ENCODE data around the gene BCAP29. TPM values are rescaled to one million over a fixed set of nuclear protein-coding genes. Genes with fewer than 3 reads are reported as not detected.

Gene BCAP29
- total RNA-seq, 1 donor from 2014 or later, result 34.9 TPM

DNA sequence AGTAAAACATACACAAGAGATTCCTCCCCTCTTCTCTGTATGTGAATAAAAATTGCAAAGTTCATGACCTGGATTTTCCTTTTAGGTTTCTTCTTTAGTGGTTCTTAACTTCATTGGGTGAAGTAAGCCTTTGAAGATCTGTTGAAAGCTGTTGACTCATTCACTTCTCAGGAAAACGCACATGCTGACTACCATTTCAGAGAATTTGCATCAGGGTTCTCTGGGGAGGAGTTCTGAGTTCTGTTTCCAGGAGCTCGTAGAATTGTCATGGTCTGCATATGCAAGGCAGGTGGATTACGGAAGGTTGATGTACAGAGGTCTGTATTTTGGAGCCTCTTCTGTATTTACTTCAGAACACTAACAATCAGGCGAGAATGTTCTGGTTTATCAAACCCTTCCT, 79.6 kb downstream of the BCAP29 start:
- Mint-ChIP-seq H3K36me3 (ENCODE audit: insufficient read depth) (no peaks in the 10 kb centered on the region), H3K27me3 (peaks cover 70% of the 10 kb centered on the region), H3K4me3 (ENCODE audit: low read depth) (no peak overlapping the region), H3K9me3 (ENCODE audit: low read depth) (no peaks in the 10 kb centered on the region), H3K27ac (no peak overlapping the region), H3K4me1 (ENCODE audit: low read depth) (peaks cover 8% of the 10 kb centered on the region)
- DNase-seq (ENCODE audit: low spot score, unreplicated experiment), result no peak
- TF ChIP-seq, protein P1, sequence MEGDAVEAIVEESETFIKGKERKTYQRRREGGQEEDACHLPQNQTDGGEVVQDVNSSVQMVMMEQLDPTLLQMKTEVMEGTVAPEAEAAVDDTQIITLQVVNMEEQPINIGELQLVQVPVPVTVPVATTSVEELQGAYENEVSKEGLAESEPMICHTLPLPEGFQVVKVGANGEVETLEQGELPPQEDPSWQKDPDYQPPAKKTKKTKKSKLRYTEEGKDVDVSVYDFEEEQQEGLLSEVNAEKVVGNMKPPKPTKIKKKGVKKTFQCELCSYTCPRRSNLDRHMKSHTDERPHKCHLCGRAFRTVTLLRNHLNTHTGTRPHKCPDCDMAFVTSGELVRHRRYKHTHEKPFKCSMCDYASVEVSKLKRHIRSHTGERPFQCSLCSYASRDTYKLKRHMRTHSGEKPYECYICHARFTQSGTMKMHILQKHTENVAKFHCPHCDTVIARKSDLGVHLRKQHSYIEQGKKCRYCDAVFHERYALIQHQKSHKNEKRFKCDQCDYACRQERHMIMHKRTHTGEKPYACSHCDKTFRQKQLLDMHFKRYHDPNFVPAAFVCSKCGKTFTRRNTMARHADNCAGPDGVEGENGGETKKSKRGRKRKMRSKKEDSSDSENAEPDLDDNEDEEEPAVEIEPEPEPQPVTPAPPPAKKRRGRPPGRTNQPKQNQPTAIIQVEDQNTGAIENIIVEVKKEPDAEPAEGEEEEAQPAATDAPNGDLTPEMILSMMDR (IDR thresholded peaks at IDR 0.05; ENCODE audit: unreplicated experiment), result no peak

DNA sequence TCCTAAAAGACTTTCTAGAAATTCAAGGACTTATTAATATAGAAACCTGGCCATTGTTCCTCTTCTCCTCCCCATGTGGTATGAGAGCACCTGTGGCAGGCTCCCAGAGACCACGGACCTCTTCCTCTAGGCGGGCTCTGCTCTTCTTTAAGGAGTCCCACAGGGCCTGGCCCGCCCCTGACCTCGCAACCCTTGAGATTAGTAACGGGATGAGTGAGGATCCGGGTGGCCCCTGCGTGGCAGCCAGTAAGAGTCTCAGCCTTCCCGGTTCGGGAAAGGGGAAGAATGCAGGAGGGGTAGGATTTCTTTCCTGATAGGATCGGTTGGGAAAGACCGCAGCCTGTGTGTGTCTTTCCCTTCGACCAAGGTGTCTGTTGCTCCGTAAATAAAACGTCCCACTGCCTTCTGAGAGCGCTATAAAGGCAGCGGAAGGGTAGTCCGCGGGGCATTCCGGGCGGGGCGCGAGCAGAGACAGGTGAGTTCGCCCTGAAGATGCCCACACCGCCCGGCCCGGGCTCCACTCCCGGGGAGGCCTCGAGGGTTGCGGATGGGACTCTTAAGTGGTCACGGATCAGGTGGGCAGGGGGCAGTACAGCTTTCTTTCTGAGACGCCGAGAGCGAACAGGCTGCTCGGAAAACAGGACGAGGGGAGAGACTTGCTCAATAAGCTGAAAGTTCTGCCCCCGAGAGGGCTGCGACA, 80.5 kb downstream of the BCAP29 start, which contains the start of gene SLC26A4:
SLC26A4 (plus strand) TSS at position 448 of the 700 bp plus-strand sequence. CDS start 814 bp downstream, outside the sequence.
- peaks cover 70% of the 10 kb centered on the region for H3K27me3 Mint-ChIP-seq
- H3K27ac Mint-ChIP-seq, result no peak within 1 kb of the TSS
- no peaks in the 10 kb centered on the region for H3K9me3 Mint-ChIP-seq (ENCODE audit: low read depth)
- no peaks in the 10 kb centered on the region for H3K36me3 Mint-ChIP-seq (ENCODE audit: insufficient read depth)
- peaks cover 8% of the 10 kb centered on the region for H3K4me1 Mint-ChIP-seq (ENCODE audit: low read depth)
- DNase-seq (ENCODE audit: low spot score, unreplicated experiment), result no peak
- peak within 1 kb of the TSS; percentile 76 for H3K4me3 Mint-ChIP-seq (ENCODE audit: low read depth)
- TF ChIP-seq, protein P1 (IDR thresholded peaks at IDR 0.05; ENCODE audit: unreplicated experiment), result no peak

DNA sequence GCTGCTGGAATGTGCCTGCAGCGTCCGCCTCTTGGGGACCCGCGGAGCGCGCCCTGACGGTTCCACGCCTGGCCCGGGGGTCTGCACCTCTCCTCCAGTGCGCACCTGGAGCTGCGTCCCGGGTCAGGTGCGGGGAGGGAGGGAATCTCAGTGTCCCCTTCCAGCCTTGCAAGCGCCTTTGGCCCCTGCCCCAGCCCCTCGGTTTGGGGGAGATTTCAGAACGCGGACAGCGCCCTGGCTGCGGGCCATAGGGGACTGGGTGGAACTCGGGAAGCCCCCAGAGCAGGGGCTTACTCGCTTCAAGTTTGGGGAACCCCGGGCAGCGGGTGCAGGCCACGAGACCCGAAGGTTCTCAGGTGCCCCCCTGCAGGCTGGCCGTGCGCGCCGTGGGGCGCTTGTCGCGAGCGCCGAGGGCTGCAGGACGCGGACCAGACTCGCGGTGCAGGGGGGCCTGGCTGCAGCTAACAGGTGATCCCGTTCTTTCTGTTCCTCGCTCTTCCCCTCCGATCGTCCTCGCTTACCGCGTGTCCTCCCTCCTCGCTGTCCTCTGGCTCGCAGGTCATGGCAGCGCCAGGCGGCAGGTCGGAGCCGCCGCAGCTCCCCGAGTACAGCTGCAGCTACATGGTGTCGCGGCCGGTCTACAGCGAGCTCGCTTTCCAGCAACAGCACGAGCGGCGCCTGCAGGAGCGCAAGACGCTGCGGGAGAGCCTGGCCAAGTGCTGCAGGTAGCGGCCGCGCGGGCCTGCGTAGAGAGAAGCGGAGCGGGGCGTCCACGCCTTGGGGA, 81.2 kb downstream of the BCAP29 start:
- no peak overlapping the region for H3K27ac Mint-ChIP-seq
- peaks cover 8% of the 10 kb centered on the region for H3K4me1 Mint-ChIP-seq (ENCODE audit: low read depth)
- H3K4me3 Mint-ChIP-seq (ENCODE audit: low read depth), result peak overlapping the region; percentile 76
- H3K27me3 Mint-ChIP-seq, result peaks cover 68% of the 10 kb centered on the region
- DNase-seq (ENCODE audit: low spot score, unreplicated experiment), result peak; percentile 50
- H3K9me3 Mint-ChIP-seq (ENCODE audit: low read depth), result no peaks in the 10 kb centered on the region
- no peaks in the 10 kb centered on the region for H3K36me3 Mint-ChIP-seq (ENCODE audit: insufficient read depth)
- TF ChIP-seq, protein P1 (IDR thresholded peaks at IDR 0.05; ENCODE audit: unreplicated experiment), result no peak

DNA sequence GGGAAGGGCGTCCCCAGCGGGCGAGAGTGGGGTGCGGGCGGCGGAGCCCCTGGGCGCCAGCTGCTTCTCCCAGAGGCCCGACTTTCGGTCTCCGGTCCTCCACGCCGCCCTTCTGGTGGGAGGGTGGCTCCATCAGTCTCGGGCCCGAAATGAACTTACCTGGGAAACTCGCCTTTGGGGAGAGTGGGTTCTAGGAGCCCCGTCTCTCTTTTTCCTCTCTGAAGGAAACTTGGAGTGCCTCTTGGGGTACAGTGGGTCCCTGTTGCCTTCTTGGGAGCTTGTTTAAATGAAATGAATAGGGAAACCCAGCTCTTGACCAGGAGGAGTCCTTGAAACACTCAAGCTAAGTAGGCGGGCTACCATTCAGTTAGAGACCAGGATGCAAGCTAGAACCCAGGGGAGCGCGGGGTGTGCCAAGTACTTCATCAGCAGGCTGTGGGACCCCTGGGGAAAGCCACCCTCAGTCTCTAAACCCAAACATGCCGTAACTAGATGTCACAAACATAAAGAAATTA, 81.9 kb downstream of the BCAP29 start:
- TF ChIP-seq, protein P1 (IDR thresholded peaks at IDR 0.05; ENCODE audit: unreplicated experiment), result peak; percentile 33
- no peaks in the 10 kb centered on the region for H3K9me3 Mint-ChIP-seq (ENCODE audit: low read depth)
- H3K27ac Mint-ChIP-seq, result no peak overlapping the region
- peaks cover 66% of the 10 kb centered on the region for H3K27me3 Mint-ChIP-seq
- no peaks in the 10 kb centered on the region for H3K36me3 Mint-ChIP-seq (ENCODE audit: insufficient read depth)
- H3K4me1 Mint-ChIP-seq (ENCODE audit: low read depth), result peaks cover 8% of the 10 kb centered on the region
- peak overlapping the region; percentile 76 for H3K4me3 Mint-ChIP-seq (ENCODE audit: low read depth)
- DNase-seq (ENCODE audit: low spot score, unreplicated experiment), result no peak

DNA sequence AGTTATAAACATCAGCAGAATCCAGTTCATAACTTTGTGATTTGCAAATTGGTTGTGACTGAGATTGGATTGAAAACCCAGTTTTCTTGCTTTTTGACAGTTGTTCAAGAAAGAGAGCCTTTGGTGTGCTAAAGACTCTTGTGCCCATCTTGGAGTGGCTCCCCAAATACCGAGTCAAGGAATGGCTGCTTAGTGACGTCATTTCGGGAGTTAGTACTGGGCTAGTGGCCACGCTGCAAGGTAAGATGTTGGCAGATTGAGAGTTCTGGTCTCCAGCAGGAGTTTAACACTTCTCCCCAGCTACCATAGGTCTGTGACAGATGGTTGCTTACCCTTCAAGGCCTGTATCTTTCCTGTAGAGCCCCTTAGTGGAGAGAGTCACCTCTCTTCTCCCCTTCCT, 83.2 kb downstream of the BCAP29 start:
- Mint-ChIP-seq H3K36me3 (ENCODE audit: insufficient read depth) (no peaks in the 10 kb centered on the region), H3K27ac (no peak overlapping the region), H3K4me3 (ENCODE audit: low read depth) (no peak overlapping the region), H3K9me3 (ENCODE audit: low read depth) (no peaks in the 10 kb centered on the region), H3K4me1 (ENCODE audit: low read depth) (peaks cover 8% of the 10 kb centered on the region), H3K27me3 (peaks cover 60% of the 10 kb centered on the region)
- TF ChIP-seq, protein P1 (IDR thresholded peaks at IDR 0.05; ENCODE audit: unreplicated experiment), result no peak
- DNase-seq (ENCODE audit: low spot score, unreplicated experiment), result no peak

Data from progenitor cell of endocrine pancreas (in vitro differentiated cells).